ENCODE data around the gene TSC22D2. TPM values are rescaled to one million over a fixed set of nuclear protein-coding genes. Genes with fewer than 3 reads are reported as not detected.

The TSC22D2 gene
- total RNA-seq, 1 experiment from 2014 or later: 20.0 TPM

- Histone ChIP-seq H3K4me2 (ENCODE audit: low read length) (no peak overlapping the region), H3K9ac (ENCODE audit: low read length) (no peak overlapping the region), H3K4me1 (ENCODE audit: control insufficient read depth in 1 of 2, insufficient read depth in 2 of 2, low read length in 2 of 2) (no peaks in the 10 kb centered on the region), H3K9me3 (ENCODE audit: control insufficient read depth in 1 of 2, insufficient read depth in 1 of 2, low read depth in 1 of 2, low read length in 2 of 2) (no peaks in the 10 kb centered on the region), H3K36me3 (ENCODE audit: control insufficient read depth in 1 of 2, insufficient read depth in 2 of 2, low read length in 2 of 2) (peaks cover 0 to 5% of the 10 kb centered on the region in 2 experiments; a peak in 1 of 4 replicates), H3K27me3 (ENCODE audit: insufficient read depth, low read length) (no peaks in the 10 kb centered on the region), H3K4me3 (replicated peaks in 1 of 2; ENCODE audit: low read depth in 1 of 2, low read length in 2 of 2) (no peak overlapping the region), H3K9me2 (ENCODE audit: insufficient read depth) (no peaks in the 10 kb centered on the region), H4K20me1 (ENCODE audit: insufficient read depth) (peaks cover 30% of the 10 kb centered on the region; the same call in 1 of the 2 replicates), H3K79me2 (ENCODE audit: insufficient read depth, low read length) (peaks cover 97% of the 10 kb centered on the region), H2AFZ (ENCODE audit: low read depth, low read length, poor library complexity, severe bottlenecking) (no peak overlapping the region), H3K27ac (ENCODE audit: low read depth, low read length) (no peak overlapping the region)
- ChIA-PET CTCF (no interaction called here), RAD21 (ENCODE audit: low non-redundant PET in 1 of 2, low total read pairs in 2 of 2, uncharacterized antibody in 2 of 2, unreplicated experiment in 2 of 2) (no interaction called here), POLR2A (no interaction called here)
- intact Hi-C loops (cut with micrococcal nuclease): no loop called here
- DNase-seq (ENCODE audit: low read depth, low spot score) (no peak), ATAC-seq (no peak)
- BruUV-seq (replicated peaks): no TSS peak
- TF ChIP-seq CBX3 (IDR thresholded peaks at IDR 0.05; ENCODE audit: low read depth) (no peak), POLR2AphosphoS5 (IDR thresholded peaks at IDR 0.05; ENCODE audit: low read depth, low read length) (no peak), YY1 (IDR thresholded peaks at IDR 0.05; ENCODE audit: extremely low read depth, insufficient replicate concordance, low read depth, low read length) (no peak), CTCF (IDR thresholded peaks at IDR 0.05 in 2 of 3, conservative IDR thresholded peaks at IDR 0.05 in 1 of 3; ENCODE audit: borderline replicate concordance in 1 of 3, insufficient read depth in 1 of 3, low read depth in 2 of 3, low read length in 2 of 3) (no peak), EZH2 (IDR thresholded peaks at IDR 0.05) (no peak), REST (IDR thresholded peaks at IDR 0.05; ENCODE audit: low read depth) (no peak), SP1 (IDR thresholded peaks at IDR 0.05; ENCODE audit: low read depth) (no peak), POLR2A (IDR thresholded peaks at IDR 0.05; ENCODE audit: borderline replicate concordance, extremely low read depth, insufficient read depth, insufficient read length) (no peak), RAD21 (IDR thresholded peaks at IDR 0.05; ENCODE audit: low read depth) (no peak), ATF3 (IDR thresholded peaks at IDR 0.05) (no peak), EGR1 (IDR thresholded peaks at IDR 0.05; ENCODE audit: low read depth) (no peak), JUND (IDR thresholded peaks at IDR 0.05) (no peak), TCF7L2 (IDR thresholded peaks at IDR 0.05; ENCODE audit: borderline replicate concordance, extremely low read depth, insufficient read depth, insufficient read length) (no peak), SRF (IDR thresholded peaks at IDR 0.05; ENCODE audit: low read depth) (no peak), ZBTB33 (IDR thresholded peaks at IDR 0.05; ENCODE audit: extremely low read depth, insufficient replicate concordance, low read length) (no peak), ELF1 (IDR thresholded peaks at IDR 0.05; ENCODE audit: borderline replicate concordance, low read depth) (no peak)
These were observed 25.2 kb downstream of the TSC22D2 start for GRCh38 chr3:150433347-150433746.

All from HCT116 (cell line).